Gastroesophageal sphincter (tissue), 4 donors: Measurements from ENCODE around the gene SENP3. TPM values are rescaled to one million over a fixed set of nuclear protein-coding genes. Genes with fewer than 3 reads are reported as not detected.
A peak's percentile ranks its signal among the peaks of the same experiment; 100 is the strongest.

Experiments
- ATAC-seq: fragments of 150-250 bp; one replicate; pipeline ENCODE4 v1.9.1; 2016; ENCODE audit warnings: mild to moderate bottlenecking, moderate library complexity
- H3K27ac ChIP-seq, 4 donors: fragments of 200-600 bp; sonication (generic) in 3 of 4; 1 replicate in 3 of 4; 2 replicates in 1 of 4; pipeline ENCODE4 v1.5.1; 2016 to 2019
- H3K27me3 ChIP-seq: fragments of 200-600 bp; sonication (generic); one replicate; pipeline ENCODE4 v1.5.1; 2019
- H3K36me3 ChIP-seq, 2 donors: fragments of 200-600 bp; sonication (generic); one replicate each; pipeline ENCODE4 v1.5.1; 2019; ENCODE audit warnings: control low read depth in 1 of 2
- H3K4me1 ChIP-seq, 3 donors: fragments of 200-600 bp; sonication (generic); 1 replicate in 2 of 3; 2 replicates in 1 of 3; pipeline ENCODE4 v1.5.1; 2016 to 2019; ENCODE audit warnings: control low read depth in 2 of 3
- H3K4me3 ChIP-seq, 2 donors: fragments of 200-600 bp; sonication (generic); one replicate each; pipeline ENCODE4 v1.5.1; 2019; ENCODE audit warnings: mild to moderate bottlenecking in 1 of 2, moderate library complexity in 1 of 2
- H3K9me3 ChIP-seq, 3 donors: fragments of 200-600 bp; sonication (generic); one replicate each; pipeline ENCODE4 v1.5.1; 2017 to 2019; ENCODE audit warnings: control low read depth in 2 of 3
- CTCF ChIP-seq, 4 experiments: fragments of 200-600 bp in 2 of 4; fragments of 450-650 bp in 2 of 4; sonication (generic) in 1 of 4; IDR thresholded peaks; one replicate each; pipeline ENCODE4 v1.5.1; 2017 to 2019; ENCODE audit warnings: antibody characterized with exemption in 4 of 4, mild to moderate bottlenecking in 2 of 4, moderate library complexity in 2 of 4
- EP300 ChIP-seq: sonication (generic); formaldehyde crosslinking; IDR thresholded peaks from one replicate; pipeline ENCODE4 v1.6.1; 2017; ENCODE audit warnings: antibody characterized with exemption, mild to moderate bottlenecking
- POLR2A ChIP-seq, 2 donors: fragments of 450-650 bp; IDR thresholded peaks; one replicate each; pipeline ENCODE4 v1.6.1; 2017; ENCODE audit warnings: antibody characterized with exemption in 2 of 2, mild to moderate bottlenecking in 2 of 2, moderate library complexity in 1 of 2
- POLR2AphosphoS5 ChIP-seq: sonication (generic); formaldehyde crosslinking; IDR thresholded peaks from one replicate; pipeline ENCODE4 v1.6.1; 2017; ENCODE audit warnings: antibody characterized with exemption
- WGBS, 2 donors: methylation state at CpG; one replicate each; pipeline ENCODE4 v1.1.5; 2018; ENCODE audit warnings: low coverage in 1 of 2; 5-methylcytosine and 5-hydroxymethylcytosine counted together
- total RNA-seq, 4 donors: library from RNA; depleted of rRNA; stranded (reverse); fragments of >200 nt; gene quantifications; one replicate each; pipeline ENCODE4 v1.1.0, GENCODE V29; 2016

SENP3 gene
- total RNA-seq, 4 donors from 2014 or later = 68.3 to 94.7 (median 79.6) TPM

GRCh38 chr17:7562208-7562605 is 488 bp downstream of the SENP3 start:
- H3K27ac ChIP-seq = peak overlapping the region; percentile 82 to 96 (median 93)
- 0 to 20% methylated on average over 1 of the region's 28 CpGs for WGBS, 2 donors
- H3K27me3 ChIP-seq = no peaks in the 10 kb centered on the region
- peaks cover 2 to 70% (median 48%) of the 10 kb centered on the region in 3 donors for H3K4me1 ChIP-seq
- no peak for ATAC-seq
- peak overlapping the region; percentile 65 to 84 for H3K4me3 ChIP-seq
- peaks cover 0 to 45% of the 10 kb centered on the region in 2 donors for H3K36me3 ChIP-seq
- TF ChIP-seq POLR2AphosphoS5 (no peak), POLR2A (IDR thresholded peaks at IDR 0.05) (no peak), EP300 (no peak), CTCF (IDR thresholded peaks at IDR 0.05) (no peak)
- H3K9me3 ChIP-seq = no peaks in the 10 kb centered on the region

- peaks cover 0 to 52% of the 10 kb centered on the region in 2 donors for H3K36me3 ChIP-seq
- peaks cover 2 to 59% (median 38%) of the 10 kb centered on the region in 3 donors for H3K4me1 ChIP-seq
Measured at GRCh38 chr17:7563115-7563869, 1.6 kb downstream of the SENP3 start.

GRCh38 chr17:7569571-7569970 is 7.9 kb downstream of the SENP3 start:
- peaks cover 0 to 75% of the 10 kb centered on the region in 2 donors for H3K36me3 ChIP-seq
- ATAC-seq = no peak
- H3K4me3 ChIP-seq = no peak overlapping the region
- H3K4me1 ChIP-seq = peaks cover 0 to 16% (median 7%) of the 10 kb centered on the region in 3 donors
- no peak overlapping the region for H3K27ac ChIP-seq
- H3K27me3 ChIP-seq = no peaks in the 10 kb centered on the region
- TF ChIP-seq EP300 (no peak), POLR2AphosphoS5 (no peak), POLR2A (IDR thresholded peaks at IDR 0.05) (no peak), CTCF (IDR thresholded peaks at IDR 0.05) (no peak)
- WGBS, 2 donors = 68 to 73% methylated on average over 5 of the region's 5 CpGs
- H3K9me3 ChIP-seq = no peaks in the 10 kb centered on the region

More at GRCh38 chr17:7563115-7563869, 1.6 kb downstream of the SENP3 start:
- no peak for ATAC-seq
- TF ChIP-seq POLR2AphosphoS5 (no peak), EP300 (no peak), POLR2A (IDR thresholded peaks at IDR 0.05) (no peak), CTCF (IDR thresholded peaks at IDR 0.05) (no peak)
- Histone ChIP-seq H3K27me3 (no peaks in the 10 kb centered on the region), H3K27ac (no peak overlapping the region), H3K4me3 (peak overlapping the region in 1 of 2 donors; percentile 84), H3K9me3 (no peaks in the 10 kb centered on the region)
- 65 to 100% methylated on average over 1 to 4 of the region's 30 CpGs for WGBS, 2 donors

GRCh38 chr17:7570351-7570750 is 8.6 kb downstream of the SENP3 start:
- WGBS, 2 donors = 83 to 93% methylated on average over 1 to 3 of the region's 10 CpGs
- Histone ChIP-seq H3K27ac (no peak overlapping the region), H3K27me3 (no peaks in the 10 kb centered on the region), H3K9me3 (no peaks in the 10 kb centered on the region), H3K4me3 (no peak overlapping the region), H3K4me1 (peaks cover 0 to 21% (median 15%) of the 10 kb centered on the region in 3 donors), H3K36me3 (peaks cover 0 to 75% of the 10 kb centered on the region in 2 donors)
- ATAC-seq = no peak
- TF ChIP-seq CTCF (IDR thresholded peaks at IDR 0.05) (no peak), POLR2A (IDR thresholded peaks at IDR 0.05) (no peak), EP300 (no peak)

GRCh38 chr17:7572338-7572587 is 10.5 kb downstream of the SENP3 start:
- WGBS, 2 donors = 0% methylated on average over 1 to 2 of the region's 11 CpGs
- H3K36me3 ChIP-seq = peaks cover 0 to 75% of the 10 kb centered on the region in 2 donors

More at GRCh38 chr17:7572338-7572587, 10.5 kb downstream of the SENP3 start:
- ATAC-seq = no peak
- Histone ChIP-seq H3K27ac (peak overlapping the region; percentile 79 to 100 (median 94)), H3K27me3 (no peaks in the 10 kb centered on the region), H3K9me3 (no peaks in the 10 kb centered on the region), H3K4me3 (peak overlapping the region; percentile 14 to 95), H3K4me1 (peaks cover 0 to 40% (median 20%) of the 10 kb centered on the region in 3 donors)
- TF ChIP-seq CTCF (IDR thresholded peaks at IDR 0.05) (no peak), EP300 (no peak), POLR2AphosphoS5 (no peak), POLR2A (IDR thresholded peaks at IDR 0.05) (no peak)
